Suppressor macrophage treated with lipopolysaccharide for 1 hour (primary cell): ENCODE data around the gene MSANTD3.
"Not testable (repeated sequence)": the region's sequence is repeated elsewhere in the genome, so short reads cannot be mapped to it uniquely, and the experiment has no call there.

ENCODE experiments used
- DNase-seq, 3 donors: peaks; one replicate each; pipeline ENCODE4 v3.0.0-alpha.2; 2020 to 2022

MSANTD3 gene

DNA sequence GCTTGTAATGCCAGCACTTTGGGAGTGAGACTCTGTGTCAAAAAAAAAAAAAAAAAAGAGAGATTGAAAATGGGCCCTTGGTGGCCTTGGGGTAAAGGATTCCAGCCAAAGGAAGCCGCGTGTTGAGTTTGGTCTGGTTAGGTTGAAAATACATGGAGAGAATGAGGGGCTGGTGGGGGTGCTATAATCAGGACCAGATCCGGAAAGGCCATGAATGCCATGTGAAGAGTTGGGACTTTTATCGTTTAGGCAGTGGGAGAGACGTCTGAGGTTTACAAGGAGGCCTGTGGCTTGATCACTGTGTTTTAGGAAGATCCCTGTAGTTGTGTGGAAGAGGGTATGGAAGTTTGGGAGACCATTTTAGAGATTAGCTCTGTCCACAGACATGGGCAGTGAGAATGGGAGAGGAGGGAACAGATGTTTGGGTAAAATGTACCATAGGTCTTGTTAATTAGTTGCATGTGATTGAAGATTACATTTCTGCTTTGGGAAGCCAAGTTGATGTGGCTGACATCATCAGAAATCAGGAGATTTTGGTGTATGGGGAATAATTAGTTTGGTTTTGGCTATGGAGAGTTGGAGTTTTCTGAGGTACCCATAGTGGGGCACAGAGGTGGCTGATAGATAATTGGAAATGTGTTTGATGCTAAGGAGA is 3.5 kb downstream of the MSANTD3 start:
- no peak for DNase-seq

DNA sequence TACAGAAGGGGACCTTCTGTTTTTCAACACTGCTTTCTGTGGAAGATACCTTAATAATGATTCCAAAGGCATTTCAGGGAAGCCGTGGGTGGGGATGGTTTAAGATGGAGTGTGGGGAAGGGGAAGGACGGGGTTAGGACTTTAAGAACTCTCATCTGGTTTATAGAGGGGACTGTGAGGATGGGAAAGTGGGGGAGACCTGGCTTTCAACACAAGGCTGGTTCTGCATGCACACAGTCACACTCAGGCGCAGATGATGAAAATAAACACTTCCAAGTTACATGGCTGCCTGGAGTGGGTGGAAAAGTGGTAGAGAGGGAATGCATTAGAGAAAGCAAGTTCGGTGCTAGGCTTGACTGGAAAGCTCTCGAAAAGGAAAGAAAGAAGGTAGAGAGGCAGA is 4.9 kb downstream of the MSANTD3 start:
- peak; percentile 47 to 68 (median 50) for DNase-seq

DNA sequence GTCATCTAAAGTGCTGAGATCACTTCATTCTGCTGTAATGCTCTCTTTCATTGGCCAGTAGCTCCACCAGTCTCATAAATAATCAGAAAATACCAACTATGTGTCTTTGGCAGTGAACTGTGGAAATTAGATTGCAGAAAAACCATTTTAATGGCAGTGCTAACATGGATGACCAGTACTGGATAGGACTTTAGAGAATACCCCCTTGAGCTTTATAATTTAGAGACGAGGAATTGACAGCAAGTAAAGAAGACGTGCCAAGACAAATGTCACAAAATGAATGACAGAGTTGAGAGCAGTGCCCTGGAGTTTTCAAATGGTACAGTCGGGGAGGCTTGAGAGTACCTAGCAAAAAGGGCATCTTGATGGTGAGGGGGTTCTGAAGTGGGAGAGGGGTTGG is 5.8 kb downstream of the MSANTD3 start:
- no peak for DNase-seq

DNA sequence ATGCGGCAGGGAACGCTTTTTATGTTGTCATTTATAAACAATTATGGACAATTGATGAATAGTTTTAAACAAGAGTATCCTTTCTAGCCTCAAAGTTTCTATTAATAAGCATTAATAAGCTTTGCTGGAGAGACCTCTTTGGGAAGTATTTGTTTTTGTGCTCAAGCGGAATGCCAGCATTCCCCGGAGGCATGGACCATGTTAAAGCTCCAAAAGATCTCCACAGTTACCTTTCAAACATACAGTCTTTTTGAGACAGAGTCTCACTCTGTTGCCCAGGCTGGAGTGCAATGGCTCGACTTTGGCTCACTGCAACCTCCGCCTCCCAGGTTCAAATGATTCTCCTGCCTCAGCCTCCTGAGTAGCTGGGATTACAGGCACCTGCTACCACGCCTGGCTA is 9.6 kb downstream of the MSANTD3 start:
- no peak for DNase-seq

DNA sequence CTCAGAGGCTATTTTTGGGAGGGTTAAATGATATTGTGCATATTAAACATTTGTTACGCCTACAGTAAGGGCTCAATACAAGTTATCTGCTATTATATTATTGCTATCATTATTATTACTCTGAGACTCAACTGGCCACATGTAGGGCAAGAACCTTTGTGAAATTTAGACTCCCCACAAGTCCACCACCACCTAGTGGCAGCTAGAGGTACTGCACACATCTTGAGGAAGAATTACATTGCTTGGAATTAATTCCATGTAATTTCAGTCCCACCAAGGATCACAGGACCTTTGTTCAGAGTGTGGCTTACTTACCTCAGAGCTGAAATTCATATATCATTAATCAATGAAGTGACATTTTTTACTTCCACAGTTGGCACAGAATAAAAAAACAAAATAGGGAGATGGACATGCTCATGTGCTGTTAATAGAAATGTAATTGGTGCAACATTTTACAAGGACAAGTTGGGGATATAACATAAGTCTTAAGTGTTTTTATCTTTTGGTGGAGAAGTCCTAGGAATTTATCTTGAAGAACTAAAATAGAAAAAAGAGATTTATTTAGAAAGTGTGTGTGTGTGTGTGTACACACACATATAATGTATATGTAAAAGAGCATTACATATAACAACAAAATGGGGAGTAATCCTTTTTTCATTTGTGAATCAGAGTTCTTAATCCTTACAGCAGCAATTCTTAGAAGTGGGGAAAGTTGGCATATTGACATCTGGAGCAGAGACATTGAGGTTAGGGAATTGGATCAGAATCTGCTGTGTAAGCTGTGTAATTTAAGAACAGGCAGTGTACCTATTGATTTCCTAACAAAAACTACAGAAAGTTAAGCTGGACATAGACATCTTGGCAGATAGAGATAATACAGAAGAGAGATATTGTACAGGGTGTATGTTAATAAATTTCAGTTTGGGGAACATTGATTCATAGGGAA is 11.2 kb downstream of the MSANTD3 start:
- DNase-seq = peak; percentile 82 to 86 (median 85)

DNA sequence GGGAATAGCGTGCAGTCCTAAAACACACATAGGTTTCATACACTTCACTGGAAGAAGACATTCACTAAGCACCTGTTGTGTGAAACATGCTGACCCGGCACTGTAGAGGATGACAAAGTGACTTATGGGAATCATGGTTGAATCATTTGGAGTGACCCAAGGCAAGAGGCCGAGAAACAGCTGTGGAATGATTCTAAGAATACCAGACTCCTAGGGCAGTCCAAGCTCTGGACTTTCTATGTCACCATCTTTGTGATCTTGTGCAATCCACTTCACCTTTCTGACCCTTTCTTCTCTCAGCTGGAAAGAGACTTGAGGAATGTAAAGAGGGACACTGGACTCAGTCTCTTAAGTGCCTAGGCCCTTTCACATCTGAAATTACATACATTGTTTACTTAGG is 13.1 kb downstream of the MSANTD3 start:
- DNase-seq = peak in 2 of 3 donors; percentile 24 to 42

DNA sequence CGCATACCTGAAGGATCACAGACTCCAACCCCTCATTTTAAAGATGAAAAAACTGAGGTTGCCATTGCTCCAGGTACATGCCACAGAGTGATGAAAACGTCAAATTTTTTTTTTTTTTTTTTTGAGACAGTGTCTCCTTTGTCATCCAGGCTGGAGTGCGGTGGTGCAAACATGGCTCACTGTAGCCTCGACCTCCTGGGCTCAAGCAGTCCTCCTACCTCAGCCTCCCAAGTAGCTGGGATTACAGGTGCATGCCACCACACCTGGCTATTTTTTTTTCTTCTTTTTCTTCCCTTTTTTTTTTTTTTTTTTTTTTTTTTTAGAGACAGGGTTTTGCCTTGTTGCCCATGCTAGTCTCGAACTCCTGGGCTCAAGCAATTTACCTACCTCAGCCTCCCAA is 13.5 kb downstream of the MSANTD3 start:
- not testable (repeated sequence) for DNase-seq

DNA sequence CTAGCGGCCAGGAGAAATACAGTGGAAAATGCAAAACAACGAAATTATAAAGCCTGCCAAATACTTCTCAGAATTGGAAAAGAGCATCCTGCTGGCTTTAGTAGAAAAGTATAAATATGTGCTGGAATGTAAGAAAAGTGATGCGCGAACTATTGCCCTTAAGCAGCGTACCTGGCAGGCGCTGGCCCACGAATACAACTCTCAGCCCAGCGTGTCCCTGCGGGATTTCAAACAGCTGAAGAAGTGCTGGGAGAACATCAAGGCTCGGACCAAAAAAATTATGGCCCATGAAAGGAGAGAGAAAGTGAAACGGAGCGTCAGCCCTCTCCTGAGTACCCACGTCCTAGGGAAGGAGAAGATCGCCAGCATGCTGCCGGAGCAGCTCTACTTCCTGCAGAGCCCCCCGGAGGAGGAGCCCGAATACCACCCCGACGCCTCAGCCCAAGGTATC is 15.0 kb downstream of the MSANTD3 start:
- no peak for DNase-seq

DNA sequence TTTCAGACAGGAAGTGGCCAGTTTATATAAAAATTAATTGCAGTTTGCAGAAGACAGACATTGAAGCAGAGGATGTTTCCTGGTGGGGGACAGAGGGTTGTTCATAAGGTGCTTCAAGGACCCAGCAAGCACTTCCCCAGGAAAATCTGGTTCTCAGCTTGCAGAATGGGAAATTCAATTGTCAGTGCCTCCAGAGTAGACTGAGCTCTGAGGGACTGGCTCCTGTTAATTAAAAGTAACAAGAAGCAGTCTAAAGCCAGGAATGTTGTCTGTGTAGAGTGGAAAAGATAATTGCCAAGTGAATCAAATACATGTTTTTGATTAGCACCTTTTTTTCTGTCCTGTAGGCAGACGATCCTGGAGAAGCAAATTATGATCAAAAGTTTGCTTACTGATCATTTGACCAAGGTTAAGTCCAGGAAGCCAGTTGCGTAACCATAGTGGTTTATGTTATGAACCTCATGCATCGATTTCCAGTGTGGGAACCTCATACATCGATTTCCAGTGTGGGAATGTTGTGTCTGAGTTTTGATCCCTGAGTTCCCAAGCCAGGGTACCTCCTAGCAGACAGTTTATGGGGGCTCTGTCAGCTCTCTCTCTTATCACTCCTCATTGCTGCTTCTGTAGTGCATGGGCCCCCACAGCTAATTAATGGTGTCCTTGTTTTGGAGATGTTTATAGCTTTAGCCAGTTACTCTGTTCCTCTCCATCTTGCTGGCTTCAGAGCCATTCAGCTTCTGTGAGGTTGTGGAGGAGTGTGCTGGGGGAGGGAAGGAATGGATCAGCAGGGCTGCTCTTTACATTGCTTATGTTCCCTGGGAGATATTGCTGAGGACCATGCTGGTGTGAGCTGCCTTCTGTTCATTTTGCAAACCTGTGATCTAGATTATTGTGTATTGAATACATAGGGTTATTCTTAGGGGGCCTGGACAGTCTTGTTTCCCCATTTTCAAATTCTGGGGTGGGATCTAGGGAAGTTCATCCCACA is 17.1 kb downstream of the MSANTD3 start:
- no peak for DNase-seq

DNA sequence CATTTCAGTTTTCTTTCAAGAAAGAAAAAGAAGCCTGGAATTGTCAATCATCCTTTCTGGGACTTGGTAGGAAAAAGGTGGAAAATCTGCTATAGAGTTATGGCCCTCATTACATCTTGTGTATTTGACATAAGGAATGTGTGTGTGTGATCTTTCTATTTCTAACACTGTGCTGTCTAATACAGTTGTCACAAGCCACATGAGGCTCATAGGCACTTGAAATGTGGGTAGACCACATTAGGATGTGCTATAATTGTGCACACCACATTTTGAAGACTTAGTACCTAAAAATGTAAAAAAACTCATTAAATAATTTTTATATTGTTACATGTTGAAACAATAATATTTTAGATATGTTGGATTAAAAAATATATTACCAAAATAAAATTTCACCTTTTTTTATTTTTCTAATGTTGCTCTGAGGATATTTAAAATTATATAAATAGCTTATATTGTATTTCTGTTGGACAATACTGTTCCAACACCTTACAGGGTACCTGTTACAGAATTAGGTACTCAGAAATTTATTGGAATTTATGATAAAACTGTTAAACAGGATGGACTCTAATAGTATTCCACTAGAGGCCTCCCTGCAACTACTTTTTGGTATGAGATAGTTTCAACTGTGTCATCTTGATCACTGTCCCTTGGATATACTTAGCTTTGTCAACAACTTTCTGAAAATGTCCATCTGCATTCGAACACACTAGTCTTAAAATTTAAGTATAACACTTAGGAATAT is 18.4 kb downstream of the MSANTD3 start:
- DNase-seq = no peak

DNA sequence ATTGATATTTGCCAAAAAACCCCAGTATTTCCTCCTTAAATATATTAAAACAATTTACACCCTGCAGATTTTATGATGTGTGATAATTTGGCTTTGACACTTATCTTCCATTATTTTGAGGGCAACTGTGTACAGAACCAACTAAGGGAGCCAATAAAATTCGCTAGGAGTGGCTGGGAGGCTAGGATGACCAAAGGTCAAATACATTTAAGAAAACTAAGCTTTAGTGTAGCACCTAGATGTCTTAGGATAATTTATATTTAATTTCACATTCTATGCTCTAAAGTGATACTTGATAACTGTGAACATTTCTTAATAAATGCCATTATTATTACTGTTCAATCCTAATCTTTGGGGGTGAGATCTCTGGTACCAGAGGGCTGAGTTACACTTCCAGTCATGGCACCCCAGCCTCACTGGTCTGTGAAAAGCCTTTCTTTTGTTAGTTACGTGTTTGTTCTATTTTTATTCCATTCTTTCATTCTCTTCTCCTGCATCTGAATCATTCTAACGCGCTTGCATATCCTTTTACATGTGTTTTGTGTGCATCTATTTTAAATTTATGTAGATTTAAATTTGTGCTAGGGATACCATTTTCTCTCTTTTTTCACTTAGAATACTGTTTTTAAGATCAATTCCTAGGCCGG is 19.1 kb downstream of the MSANTD3 start:
- no peak for DNase-seq

DNA sequence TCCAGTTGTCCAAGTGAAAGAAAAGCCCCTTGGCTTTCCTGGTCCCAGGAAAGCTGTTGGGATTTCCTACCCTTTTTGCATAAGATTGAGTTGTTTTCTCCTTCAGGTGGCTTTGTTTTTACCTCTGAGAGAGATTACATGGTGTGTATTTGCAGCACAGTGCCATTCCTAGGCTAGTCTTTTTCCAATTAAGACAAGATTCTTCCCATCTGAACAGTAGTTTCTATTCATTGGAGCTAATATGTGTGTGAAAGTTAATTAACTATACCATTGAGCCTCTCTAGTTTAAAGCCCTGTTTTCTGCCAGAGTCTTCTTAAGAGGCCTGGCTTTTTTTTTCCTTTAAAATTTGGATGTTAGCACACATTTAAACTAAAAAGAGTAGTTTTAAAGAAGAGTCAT is 20.1 kb downstream of the MSANTD3 start:
- no peak for DNase-seq

DNA sequence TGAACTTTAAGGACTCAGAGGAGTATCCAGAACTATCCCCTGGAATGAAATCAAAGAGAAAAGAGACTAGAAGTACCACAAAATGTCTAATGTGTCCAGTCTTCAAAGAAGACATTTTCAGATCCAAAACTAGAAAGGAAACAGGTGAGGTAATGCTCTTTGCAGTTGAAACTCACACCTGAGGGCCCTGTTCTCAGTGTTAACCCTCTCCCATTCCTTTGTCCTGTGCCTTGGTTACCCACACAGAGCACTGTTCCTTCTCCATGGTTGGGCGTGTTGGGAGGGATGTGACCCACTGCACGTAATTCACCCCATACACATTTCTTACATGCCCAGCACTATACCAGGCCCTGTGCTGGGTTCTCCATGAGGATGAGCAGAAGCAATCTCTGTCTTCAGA is 21.3 kb downstream of the MSANTD3 start:
- no peak for DNase-seq

DNA sequence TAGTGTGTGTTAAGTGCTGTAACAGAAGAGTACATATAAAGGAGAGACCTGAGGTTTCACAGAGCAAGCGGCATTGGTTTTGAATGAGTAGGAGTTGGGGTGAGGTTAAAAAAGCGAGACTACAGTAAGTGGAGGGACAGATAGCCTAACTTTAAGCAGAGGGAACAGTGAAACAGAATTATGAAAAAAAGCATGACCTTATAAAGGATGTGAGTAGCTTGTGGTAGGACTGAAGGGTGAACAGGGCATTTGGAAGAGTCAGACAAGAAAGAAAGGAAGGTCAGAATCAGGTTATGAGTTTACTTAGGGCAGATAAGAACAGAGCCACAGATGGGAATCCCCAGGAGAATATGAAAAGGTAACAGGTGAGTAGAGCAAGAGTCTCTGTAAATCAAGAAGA is 22.5 kb downstream of the MSANTD3 start:
- DNase-seq = no peak

DNA sequence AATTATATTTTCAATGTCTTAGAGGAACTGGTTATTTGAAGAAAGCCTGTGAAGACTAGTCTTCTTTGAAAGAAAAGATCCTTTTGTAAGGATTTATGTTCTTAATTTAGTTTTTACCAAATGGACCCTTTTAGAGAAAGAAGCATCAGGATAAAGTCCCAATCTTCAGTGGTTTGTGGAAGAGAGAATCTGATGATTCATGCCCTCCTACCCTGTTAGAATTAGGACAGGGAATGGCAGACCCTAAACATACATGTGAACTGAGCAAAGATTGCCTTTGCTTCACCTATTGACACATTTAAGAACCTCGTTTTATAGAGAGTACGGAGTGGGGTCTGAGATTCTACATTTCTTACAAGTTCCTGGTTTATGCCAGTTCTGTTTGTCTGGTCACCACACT is 26.0 kb downstream of the MSANTD3 start:
- no peak for DNase-seq

DNA sequence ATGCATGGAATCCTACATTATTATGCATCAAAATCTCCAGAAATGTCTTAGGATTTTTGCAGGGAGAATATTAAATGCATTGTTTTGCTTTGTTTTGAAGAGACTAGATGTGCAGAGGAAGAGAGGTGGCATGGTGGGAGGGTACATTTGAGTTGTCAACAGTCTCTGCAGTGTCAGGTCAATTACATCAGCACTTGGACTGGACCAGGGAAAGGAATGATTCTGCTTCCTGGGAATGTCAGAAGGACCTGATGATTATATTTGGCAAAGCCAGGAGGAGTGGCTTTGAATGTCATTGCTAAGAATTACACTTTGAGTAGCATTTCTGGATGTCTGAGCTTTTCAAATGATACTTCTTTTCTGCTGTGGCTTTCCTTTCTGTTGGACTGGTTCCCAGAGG is 28.5 kb downstream of the MSANTD3 start:
- no peak for DNase-seq

DNA sequence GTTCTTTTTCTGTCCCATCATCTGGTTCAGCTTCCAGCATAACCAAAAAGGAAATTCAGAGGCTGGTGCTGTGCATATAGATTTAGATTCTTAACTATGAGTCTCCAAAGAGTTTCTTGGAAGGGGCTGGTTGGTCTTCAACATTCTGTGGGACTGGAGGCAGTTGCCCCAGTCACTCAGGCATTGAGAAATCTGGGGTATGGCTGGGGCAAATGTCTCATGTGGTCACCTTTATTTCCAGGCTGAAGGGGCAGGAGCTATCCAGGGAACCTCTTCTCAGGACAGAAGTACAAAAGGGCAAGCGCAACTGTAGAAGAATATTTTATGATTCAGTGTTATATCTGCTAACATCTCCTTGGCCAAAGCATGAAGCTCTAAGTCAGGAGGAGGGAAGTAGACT is 30.6 kb downstream of the MSANTD3 start:
- no peak for DNase-seq

DNA sequence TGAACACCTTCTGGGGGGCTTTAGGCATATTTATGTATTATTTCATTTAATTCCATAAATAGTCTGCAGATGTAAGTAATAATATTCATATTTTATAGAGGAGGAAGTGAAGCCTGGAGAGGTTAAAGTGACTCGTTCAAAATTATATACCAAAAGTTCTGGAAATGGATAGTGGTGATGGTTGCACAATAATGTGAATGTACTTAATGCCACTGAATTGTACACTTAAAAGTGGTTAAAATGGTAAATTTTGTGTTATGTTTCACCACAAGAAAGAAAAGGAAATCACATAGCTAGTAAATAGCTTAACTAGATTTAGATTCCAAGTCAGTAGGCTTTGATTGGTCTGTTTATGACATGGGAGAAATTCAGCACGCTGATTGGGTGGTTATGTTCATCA is 33.0 kb downstream of the MSANTD3 start:
- no peak for DNase-seq

DNA sequence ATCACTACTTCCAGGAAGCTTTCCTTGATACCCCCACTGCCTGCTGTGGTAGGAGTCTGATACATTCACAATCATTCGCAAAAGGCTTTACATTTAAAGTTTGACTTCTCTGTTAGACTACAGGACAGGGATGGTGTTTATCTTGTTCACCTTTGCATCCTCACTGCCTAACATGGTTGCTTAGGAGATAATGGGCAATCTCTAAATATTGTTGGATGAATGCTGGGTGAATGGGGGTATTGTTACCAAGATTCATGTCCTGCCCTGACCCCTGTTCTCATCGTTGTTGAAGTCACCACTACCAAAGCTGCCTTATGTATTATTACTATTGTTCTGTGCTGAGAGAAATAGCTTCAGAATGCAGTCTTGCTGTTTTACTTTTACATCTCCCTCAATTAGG is 38.3 kb downstream of the MSANTD3 start:
- DNase-seq = no peak

DNA sequence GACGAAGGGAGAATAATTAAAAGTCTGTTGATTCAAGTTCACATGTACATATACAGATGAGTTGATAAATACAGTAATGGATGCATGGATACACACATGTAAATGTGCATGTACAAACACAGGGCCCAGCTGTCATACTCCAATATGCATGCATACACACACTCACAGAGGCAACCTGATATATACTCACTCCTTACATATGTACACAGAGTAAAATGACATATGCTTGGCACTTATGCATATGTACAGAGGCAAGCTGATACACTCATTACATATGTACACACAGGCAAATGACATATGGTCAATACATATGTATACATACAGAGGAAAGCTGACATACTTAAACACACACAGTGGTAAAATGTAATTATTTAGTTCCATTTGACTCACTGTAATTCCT is 38.8 kb downstream of the MSANTD3 start:
- no peak for DNase-seq

DNA sequence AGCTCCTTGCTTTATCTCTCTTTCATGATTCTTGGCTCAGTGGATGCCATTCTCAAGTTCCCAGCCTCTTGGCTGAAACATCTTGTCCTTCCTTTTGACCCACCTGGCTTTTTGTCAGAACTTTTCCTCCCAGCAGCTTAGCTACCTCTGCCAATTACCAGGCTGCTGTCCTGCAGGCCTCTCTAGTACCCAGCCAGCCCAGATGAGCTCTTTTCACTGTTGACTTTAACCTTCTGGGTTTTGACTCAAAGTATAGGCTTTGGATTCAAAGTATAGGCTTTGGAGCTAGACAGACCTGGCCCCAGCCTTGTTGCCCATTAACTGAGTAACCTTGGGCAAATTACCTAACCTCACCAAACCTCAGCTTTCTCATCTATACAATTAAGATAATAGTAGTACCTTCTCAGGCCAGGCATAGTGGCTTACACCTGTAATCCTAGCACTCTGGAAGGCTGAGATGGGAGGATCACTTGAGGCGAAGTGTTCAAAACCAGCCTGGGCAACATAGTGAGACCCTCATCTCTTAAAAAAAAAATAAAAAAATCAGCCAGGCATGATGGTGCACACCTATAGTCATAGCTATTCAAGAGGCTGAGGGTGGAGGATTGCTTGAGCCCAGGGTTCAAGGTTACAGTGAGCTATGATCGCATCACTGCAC is 39.4 kb downstream of the MSANTD3 start:
- DNase-seq = no peak
